AG09309 (cell line): ENCODE results near the gene NTF4.

Experiments used
- DNase-seq: peaks from one replicate; pipeline ENCODE4 v3.0.0-alpha.2; 2010; ENCODE audit warnings: low read depth
- H3K4me3 ChIP-seq: 2 replicates; pipeline ENCODE4 v1.5.1; 2011; ENCODE audit warnings: mild to moderate bottlenecking, low read depth, low read length, moderate library complexity; ENCODE audit not compliant: control insufficient read depth
- TF ChIP-seq, protein P1 (sequence below): IDR thresholded peaks from 2 replicates; pipeline ENCODE4 v1.5.1; 2011; ENCODE audit warnings: mild to moderate bottlenecking, low read depth, low read length, inconsistent platforms; ENCODE audit not compliant: insufficient read depth, control insufficient read depth; ENCODE audit errors: missing control alignments

Gene NTF4

DNA sequence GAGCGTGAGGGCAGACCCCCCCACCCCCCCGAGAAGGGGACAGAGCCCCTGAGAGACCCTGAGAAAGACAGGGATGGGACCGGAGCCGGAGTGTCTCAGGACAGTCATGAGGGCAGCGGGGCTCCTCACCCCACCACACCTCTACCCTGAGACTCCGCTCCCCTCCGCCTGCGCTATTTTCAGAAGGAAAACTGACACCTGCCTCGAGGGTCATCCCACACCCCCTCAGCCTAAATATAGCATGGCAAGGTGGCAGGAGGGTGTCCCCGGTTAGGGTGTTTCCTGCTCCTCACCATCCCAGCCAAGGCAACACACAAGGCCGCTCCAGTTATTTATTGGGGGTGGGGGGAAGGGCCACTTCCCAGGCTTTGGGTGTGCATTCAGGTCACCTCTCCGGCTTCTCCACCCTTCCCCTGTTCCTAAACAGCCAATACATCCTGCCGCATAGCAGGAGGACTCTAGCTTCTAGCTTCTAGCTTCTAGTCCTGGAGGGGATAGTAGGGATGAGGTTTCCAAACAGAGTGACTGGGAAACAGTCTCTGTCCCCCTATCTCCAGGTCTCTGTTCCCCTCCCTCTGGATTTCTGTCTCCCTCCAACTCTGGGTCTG is 1.4 kb upstream of the NTF4 start:
- DNase-seq: no peak
- TF ChIP-seq, protein P1, sequence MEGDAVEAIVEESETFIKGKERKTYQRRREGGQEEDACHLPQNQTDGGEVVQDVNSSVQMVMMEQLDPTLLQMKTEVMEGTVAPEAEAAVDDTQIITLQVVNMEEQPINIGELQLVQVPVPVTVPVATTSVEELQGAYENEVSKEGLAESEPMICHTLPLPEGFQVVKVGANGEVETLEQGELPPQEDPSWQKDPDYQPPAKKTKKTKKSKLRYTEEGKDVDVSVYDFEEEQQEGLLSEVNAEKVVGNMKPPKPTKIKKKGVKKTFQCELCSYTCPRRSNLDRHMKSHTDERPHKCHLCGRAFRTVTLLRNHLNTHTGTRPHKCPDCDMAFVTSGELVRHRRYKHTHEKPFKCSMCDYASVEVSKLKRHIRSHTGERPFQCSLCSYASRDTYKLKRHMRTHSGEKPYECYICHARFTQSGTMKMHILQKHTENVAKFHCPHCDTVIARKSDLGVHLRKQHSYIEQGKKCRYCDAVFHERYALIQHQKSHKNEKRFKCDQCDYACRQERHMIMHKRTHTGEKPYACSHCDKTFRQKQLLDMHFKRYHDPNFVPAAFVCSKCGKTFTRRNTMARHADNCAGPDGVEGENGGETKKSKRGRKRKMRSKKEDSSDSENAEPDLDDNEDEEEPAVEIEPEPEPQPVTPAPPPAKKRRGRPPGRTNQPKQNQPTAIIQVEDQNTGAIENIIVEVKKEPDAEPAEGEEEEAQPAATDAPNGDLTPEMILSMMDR: no peak
- H3K4me3 ChIP-seq: no peak overlapping the region

DNA sequence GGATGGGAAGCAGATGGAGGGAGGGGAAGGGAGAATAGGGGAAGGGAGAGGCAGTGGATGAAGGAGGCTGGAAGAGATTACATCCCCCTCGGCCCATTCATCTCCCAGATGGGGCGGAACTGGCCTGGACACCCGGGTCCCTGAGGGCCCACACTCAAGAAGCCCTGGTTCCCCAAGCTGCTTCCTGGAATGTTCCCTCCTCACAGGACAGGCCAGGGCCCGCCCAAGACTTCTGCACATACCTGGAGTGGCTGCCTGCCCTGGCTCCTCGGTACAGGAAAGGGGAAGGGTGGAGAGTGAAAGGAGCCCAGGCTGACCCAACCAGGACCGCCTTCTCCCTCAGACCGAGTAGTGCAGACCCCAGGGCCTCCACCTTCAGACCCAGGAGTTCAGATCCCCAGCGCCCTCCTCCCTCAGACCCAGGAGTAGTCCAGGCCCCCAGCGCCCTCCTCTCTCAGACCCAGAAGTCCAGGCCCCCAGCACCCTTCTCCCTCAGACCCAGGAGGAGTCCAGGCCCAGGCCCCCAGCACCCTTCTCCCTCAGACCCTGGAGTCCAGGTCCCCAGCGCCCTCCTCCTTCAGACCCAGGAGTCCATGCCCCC is 489 bp downstream of the NTF4 start:
- TF ChIP-seq, protein P1: no peak
- DNase-seq: no peak
- H3K4me3 ChIP-seq: no peak overlapping the region

DNA sequence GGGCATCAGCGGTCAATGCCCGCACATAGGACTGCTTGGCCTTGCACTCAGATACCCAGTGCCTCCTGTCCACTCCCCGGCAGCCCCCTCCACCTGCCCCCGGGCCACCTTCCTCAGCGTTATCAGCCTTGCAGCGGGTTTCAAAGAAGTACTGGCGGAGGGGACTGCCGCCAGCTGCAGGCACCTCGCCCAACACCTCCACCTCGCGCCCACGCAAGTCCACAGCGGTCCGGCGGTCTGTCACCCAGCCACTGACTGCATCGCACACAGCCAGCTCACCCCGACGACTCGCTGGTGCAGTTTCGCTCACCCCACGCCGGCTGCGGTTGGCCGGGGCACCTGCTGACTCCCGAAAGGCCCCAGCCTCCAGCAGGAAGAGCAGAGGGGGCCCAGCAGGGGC is 3.2 kb downstream of the NTF4 start:
- TF ChIP-seq, protein P1: no peak
- no peak for DNase-seq
- no peak overlapping the region for H3K4me3 ChIP-seq

DNA sequence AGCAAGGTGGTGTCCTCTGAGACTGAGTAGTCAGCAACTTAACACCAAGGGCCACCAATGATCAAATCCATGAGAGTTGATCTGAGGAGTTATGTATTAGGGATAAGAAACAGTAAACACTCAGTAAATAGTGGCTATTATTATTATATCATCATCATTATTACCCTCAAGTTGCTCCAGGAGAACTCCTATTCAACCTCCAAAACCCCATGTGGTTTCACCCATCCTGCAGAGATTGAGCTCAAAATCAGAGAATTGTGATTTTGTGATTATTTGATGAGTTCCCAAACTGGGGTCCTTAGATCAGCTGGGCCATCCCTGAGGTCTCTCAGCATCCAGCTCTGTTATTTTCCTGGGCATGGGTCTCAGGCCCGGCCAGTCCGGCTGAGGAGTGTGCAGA is 3.6 kb downstream of the NTF4 start:
- TF ChIP-seq, protein P1: no peak
- DNase-seq: no peak
- no peak overlapping the region for H3K4me3 ChIP-seq

DNA sequence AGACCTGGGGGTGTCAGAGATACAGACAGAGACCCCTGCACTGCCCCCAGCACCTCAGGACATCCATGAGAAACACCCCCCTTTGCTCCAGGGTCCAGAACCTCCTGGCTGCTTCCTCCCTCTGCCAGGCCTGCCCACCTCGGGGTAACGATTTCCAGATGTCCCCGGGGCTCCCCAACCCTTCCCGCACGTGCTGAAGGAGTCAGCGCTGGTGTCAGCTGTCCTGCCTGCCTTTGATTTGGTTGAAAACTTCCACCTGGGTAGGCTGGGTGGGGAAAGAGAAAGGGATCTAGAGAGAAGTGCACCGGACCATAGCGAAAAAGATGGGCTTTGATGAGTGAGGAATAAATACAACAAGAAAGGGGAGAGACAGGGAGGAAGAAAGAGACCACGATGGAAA is 5.6 kb downstream of the NTF4 start:
- no peak overlapping the region for H3K4me3 ChIP-seq
- no peak for DNase-seq
- TF ChIP-seq, protein P1: no peak

DNA sequence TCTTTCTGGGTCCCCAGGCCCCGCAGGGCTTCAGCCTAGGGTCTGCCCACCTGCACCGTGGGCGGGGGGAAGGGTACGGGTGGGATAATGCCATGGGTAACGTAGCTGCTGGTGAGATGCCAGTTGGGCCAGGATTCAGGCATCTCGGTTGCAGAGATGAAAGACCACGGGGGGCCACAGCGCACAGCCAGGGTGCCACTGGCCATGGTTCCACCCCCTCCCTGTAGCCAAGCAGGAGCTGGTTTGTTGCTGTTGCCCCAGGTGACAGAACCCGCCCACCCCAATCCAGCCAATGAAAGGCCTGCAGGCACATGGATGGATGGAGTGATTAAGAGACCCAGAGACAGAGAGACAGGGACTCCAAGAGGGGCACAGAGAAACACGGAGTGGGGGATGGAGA is 6.1 kb downstream of the NTF4 start:
- no peak for DNase-seq
- no peak overlapping the region for H3K4me3 ChIP-seq
- TF ChIP-seq, protein P1: no peak
